HL-60/S4 (cell line): ENCODE measurements around the gene RFK.

ENCODE experiments used
- in situ Hi-C: fragments of 300-500 bp; cut with MboI; formaldehyde crosslinking; loops from 2 replicates; pipeline ENCODE4 v1.14.3; 2022; ENCODE audit warnings: low sequenced_read_pairs

The RFK gene

GRCh38 chr9:76394195-76394959 lies at the start of gene RFK:
Gene RFK, minus strand, starts transcription at chr9:76394426. Its CDS starts 255 bp downstream, at chr9:76394171.
- in situ Hi-C loops: no loop called here

DNA sequence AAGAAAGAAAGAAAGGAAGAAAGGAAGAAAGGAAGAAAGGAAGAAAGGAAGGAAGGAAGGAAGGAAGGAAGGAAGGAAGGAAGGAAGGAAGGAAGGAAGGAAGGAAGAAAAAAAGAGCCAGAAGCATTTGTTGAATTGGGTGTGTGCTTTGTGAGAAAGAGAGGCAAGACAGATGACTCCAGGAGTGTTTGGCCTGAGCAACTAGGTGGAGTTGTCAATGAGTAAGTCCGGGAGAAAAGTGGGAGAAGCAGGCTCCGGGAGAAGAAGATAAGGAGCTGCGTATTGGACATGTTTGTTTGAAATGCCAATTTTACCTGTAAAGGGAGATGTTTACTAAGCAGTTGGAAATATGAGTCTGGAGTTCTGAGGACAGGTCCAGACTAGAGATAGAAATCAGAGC lies 49.7 kb upstream of the RFK start:
- in situ Hi-C loops: loop anchor here (25.0 kb wide), 1 partner anchor 543 kb away; no protein-coding TSS in a partner anchor

DNA sequence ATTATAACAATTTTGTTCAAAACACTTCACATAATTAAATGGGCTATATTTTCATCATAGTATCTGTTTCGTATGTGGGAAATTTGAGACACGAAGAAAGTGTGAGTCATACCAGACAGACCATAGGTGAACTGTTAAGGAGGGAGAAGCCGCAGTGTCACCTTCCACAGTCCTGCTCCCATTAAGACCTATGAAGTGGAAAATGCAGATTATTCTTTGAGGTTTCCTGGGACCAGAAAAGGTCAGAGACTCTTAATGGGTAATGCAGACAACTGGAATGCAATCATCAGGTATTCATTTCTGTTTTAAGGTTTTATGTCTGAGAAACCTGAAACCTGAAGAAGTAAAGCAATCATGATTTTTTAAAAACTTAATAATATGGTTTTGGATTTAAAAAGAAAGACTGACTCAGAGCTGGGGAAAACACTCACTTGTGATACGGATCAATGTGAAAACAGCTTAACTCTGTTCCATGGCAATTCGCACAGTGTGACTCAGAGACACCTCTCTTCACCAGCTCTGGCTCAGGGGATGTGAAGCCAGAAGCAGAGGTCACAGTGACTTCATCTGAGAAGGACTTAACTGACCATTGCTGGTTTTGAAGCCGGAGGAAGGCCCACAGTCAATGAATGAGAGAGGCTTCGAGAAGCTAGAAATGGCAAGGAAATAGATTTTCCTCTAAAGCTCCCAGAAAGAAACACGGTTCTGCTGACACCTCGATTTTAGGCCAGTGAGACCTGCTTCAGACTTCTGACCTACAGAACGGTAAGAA lies 47.5 kb upstream of the RFK start:
- in situ Hi-C loops: loop anchor here (25.0 kb wide), 1 partner anchor 546 kb away; no protein-coding TSS in a partner anchor

DNA sequence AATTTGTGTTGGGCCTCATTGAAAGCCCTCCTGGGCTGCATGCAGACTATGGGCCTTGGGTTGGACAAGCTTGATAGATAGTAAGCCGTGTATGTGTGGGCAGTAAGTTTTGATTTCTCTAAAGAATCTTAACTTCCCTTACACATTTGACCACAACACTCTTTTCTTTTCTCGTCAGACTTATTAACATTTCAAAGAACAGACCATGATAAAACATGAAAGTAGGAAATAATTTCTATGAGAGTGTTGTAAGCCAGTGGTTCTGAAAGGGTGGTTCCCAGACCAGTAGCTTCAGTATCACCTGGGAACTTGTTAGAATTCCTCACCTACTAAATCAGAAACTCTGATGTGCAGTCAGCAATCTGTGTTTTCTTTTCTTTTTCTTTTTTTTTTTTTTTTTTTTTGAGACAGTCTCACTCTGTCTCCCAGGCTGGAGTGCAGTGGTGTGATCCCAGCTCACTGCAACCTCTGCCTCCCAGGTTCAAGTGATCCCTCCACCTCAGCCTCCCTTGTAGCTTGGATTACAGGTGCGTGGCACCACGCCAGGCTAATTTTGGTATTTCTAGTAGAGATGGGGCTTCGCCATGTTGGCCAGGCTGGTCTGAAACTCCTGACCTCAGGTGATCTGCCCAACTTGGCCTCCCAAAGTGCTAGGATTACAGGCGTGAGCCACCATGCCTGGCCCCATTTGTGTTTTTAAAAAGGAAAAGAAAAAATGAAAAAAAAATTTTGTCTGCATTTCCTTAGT lies 44.8 kb upstream of the RFK start:
- in situ Hi-C loops: loop anchor here (25.0 kb wide), 1 partner anchor 548 kb away; no protein-coding TSS in a partner anchor

DNA sequence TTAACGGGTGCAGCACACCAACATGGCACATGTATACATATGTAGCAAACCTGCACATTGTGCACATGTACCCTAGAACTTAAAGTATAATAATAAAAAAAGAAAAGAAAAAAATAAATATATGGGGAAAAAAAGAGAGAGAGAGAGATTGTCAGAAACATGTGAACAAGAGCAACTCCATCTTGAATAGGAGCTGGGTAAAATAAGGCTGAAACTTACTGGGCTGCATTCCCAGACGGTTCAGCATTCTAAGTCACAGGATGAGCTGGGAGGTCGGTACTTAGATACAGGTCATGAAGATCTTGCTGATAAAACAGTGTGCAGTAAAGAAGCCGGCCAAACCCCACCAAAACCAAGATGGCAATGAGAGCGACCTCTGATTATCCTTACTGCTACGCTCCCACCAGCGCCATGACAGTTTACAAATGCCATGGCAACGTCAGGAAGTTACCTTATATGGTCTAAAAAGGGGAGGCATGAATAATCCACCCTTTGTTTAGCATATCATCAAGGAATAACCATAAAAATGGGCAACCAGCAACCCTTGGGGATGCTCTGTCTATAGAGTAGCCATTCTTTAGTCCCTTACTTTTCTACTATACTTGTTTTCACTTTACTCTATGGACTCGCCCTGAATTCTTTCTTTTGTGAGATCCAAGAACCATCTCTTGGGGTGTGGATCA lies 42.9 kb upstream of the RFK start:
- in situ Hi-C loops: loop anchor here (25.0 kb wide), 1 partner anchor 550 kb away; no protein-coding TSS in a partner anchor

DNA sequence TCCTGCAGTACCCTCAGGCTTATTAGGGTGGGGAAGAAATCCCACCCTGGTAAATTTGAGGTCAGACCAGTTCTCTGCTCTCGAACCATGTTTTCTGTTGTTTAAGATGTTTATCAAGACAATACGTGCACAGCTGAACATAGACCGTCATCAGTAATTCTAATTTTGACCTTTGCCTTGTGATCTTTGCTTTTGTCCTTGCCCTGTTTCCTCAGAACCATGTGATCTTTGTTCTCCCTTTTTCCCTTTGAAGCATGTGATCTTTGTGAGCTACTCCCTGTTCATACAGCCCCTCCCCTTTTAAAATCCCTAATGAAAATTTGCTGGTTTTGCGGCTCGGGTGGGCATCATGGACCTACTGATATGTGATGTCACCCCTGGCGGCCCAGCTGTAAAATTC lies 40.7 kb upstream of the RFK start:
- in situ Hi-C loops: loop anchor here (25.0 kb wide), 1 partner anchor 552 kb away; no protein-coding TSS in a partner anchor

DNA sequence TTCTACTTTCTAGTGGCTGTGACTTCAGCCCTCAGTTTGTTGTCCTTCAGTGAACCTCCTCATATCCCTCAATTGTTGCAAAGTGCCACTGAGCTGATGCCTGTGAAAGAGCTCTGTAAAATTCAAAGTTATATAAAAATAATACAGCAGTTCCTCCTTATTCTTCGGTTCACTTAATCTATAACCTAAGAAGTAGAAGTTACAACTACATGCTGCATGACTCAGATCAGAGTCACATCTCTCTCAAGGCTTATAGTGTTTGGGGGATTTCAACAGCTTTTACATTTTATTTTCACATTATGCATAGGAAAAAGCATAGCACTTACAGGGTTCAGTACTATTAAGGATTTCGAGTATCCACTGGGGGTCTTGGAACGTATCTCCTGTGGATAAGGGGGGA lies 39.6 kb upstream of the RFK start:
- in situ Hi-C loops: loop anchor here (25.0 kb wide), 1 partner anchor 553 kb away; no protein-coding TSS in a partner anchor

GRCh38 chr9:76433406-76433805 lies 39.2 kb upstream of the RFK start:
- in situ Hi-C loops: loop anchor here (25.0 kb wide), 1 partner anchor 554 kb away; no protein-coding TSS in a partner anchor

GRCh38 chr9:76431601-76432000 lies 37.4 kb upstream of the RFK start:
- in situ Hi-C loops: loop anchor here (25.0 kb wide), 1 partner anchor 556 kb away; no protein-coding TSS in a partner anchor

GRCh38 chr9:76426807-76427419 lies 32.7 kb upstream of the RFK start:
- in situ Hi-C loops: loop anchor here (25.0 kb wide), 1 partner anchor 560 kb away; no protein-coding TSS in a partner anchor

GRCh38 chr9:76425677-76426453 lies 31.6 kb upstream of the RFK start:
- in situ Hi-C loops: loop anchor here (25.0 kb wide), 1 partner anchor 561 kb away; no protein-coding TSS in a partner anchor

DNA sequence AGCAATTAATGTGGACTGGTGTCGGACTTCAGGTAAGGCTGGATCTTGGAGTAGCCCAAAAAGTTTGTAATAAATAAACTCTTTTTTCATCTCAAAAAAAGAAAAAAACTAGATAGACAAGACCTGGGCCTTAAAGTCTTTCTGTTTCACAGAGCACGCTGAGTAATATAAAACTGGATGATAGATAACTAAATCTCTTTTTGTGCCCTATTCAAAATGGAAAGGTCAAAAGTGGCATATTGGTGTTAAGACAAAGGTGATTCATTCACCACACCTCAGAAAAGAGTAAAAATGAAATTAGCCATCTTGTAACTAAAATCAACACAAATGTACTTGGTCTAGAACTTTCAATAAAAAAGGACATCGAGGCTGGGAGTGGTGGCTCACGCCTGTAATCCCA lies 30.3 kb upstream of the RFK start:
- in situ Hi-C loops: no loop called here

GRCh38 chr9:76423216-76424177 lies 29.3 kb upstream of the RFK start:
- in situ Hi-C loops: no loop called here

DNA sequence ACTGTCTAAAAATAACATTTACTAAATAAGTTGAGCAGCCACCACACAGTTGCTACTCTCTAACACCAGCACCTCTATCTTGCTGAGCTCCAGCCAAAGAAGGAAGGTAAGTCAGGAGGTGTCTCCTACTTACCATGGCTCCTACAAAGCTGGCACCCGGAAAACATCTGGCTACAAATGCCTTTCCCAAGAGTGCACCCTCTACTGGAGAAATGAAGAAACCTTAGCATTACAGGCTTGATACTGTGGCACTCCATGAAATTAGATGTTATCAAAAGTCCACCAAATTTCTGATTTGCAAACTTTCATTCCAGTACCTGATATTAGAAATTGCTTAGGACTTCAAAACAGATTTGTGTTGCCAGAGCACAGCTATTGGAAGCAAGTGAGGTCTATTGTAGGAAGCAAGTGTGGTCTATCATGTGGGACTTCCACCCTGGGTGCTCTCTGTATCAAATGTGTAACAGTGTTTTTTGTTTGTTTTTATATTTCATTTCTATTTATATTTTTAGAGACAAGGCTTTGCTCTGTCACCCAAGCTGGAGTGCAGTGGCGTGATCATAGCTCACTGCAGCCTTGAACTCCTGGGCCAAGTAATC lies 25.7 kb upstream of the RFK start:
- in situ Hi-C loops: no loop called here

- in situ Hi-C loops: no loop called here
These were observed 23.2 kb upstream of the RFK start for GRCh38 chr9:76417394-76417793.

DNA sequence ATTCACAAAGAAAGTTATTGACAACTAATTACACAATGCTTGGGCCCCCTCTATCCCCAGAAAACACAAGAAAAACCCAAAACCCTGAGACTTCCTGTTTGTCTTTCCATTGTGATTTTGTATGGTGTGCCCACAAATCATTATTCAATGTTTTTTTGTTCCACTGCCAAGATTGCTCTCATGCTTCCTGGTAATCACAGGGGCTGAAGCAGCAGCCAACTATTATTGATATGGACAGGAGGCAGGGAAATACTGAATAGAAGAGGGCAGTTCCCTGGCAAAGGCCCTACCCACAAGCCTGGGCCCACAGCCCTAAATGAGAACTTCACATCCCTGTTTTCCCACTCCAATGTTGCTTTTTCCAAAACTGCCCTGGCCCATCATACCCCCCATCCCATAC lies 21.5 kb upstream of the RFK start:
- in situ Hi-C loops: no loop called here

DNA sequence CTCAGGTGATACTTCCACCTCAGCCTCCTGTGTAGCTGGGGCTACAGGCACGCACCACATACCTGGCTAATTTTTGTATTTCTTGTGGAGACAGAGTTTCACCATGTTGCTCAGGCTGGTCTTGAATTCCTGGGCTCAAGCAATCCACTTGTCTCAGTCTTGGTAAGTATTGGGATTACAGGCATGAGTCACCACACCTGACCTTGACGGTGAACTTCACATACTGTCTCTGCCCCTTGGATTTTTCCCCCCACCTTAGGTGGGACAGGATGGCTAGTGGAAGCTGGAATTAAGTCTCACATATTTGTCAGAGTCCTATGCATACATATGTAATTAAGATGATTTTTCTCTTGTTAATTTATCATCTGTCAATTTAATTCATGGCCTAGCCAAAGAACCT lies 20.9 kb upstream of the RFK start:
- in situ Hi-C loops: no loop called here

GRCh38 chr9:76414661-76415060 lies 20.4 kb upstream of the RFK start:
- in situ Hi-C loops: no loop called here
